DND-41 (cell line): ENCODE results near the gene POLR3G.

Experiments
- CTCF ChIP-seq: IDR thresholded peaks from 2 replicates; pipeline ENCODE4 v1.5.1; 2012; ENCODE audit warnings: borderline replicate concordance, low read length, moderate library complexity, mild to moderate bottlenecking; ENCODE audit not compliant: poor library complexity, severe bottlenecking; ENCODE audit errors: extremely low read depth
- EZH2 ChIP-seq: IDR thresholded peaks from 3 replicates; pipeline ENCODE4 v1.6.1; 2012; ENCODE audit warnings: borderline replicate concordance, low read depth, mild to moderate bottlenecking, moderate library complexity, low read length, inconsistent platforms; ENCODE audit not compliant: severe bottlenecking

GRCh38 chr5:90472783-90473395 is 1.8 kb upstream of the POLR3G start:
- TF ChIP-seq CTCF (no peak), EZH2 (no peak)
